Gastrocnemius medialis (tissue), 4 donors: ENCODE results near the gene WDFY2.

ENCODE experiments used
- CTCF ChIP-seq, 5 experiments: fragments of 450-650 bp in 3 of 5; fragments of 200-600 bp in 2 of 5; sonication (generic) in 2 of 5; IDR thresholded peaks in 4 of 5; conservative IDR thresholded peaks in 1 of 5; 1 replicate in 4 of 5; 2 replicates in 1 of 5; pipeline ENCODE4 v1.5.1; 2016 to 2019; ENCODE audit warnings: antibody characterized with exemption in 5 of 5, mild to moderate bottlenecking in 3 of 5, moderate library complexity in 3 of 5
- POLR2A ChIP-seq, 2 donors: fragments of 450-650 bp; IDR thresholded peaks; one replicate each; pipeline ENCODE4 v1.6.1; 2017; ENCODE audit warnings: antibody characterized with exemption in 2 of 2, mild to moderate bottlenecking in 2 of 2, moderate library complexity in 2 of 2

- TF ChIP-seq CTCF (IDR thresholded peaks at IDR 0.05 in 4 of 5, conservative IDR thresholded peaks at IDR 0.05 in 1 of 5) (no peak), POLR2A (IDR thresholded peaks at IDR 0.05) (no peak)
These were observed 226.8 kb downstream of the WDFY2 start for GRCh38 chr13:51811046-51811445.
